WTC11 (cell line): ENCODE measurements around the gene UIMC1.

ENCODE experiments used
- CREB1 ChIP-seq: sonication (generic); formaldehyde crosslinking; IDR thresholded peaks from 2 replicates; pipeline ENCODE4 v1.8.0; 2023; ENCODE audit warnings: mild to moderate bottlenecking, missing genetic modification reagents
- TF ChIP-seq, protein P1 (sequence below): fragments of 200-600 bp; IDR thresholded peaks from 2 replicates; pipeline ENCODE4 v1.8.0; 2022; ENCODE audit warnings: antibody characterized with exemption
- TF ChIP-seq, protein P2 (sequence below): sonication (generic); formaldehyde crosslinking; IDR thresholded peaks from 2 replicates; pipeline ENCODE4 v1.8.1; 2022; ENCODE audit warnings: low read depth, missing genetic modification reagents, borderline replicate concordance

DNA sequence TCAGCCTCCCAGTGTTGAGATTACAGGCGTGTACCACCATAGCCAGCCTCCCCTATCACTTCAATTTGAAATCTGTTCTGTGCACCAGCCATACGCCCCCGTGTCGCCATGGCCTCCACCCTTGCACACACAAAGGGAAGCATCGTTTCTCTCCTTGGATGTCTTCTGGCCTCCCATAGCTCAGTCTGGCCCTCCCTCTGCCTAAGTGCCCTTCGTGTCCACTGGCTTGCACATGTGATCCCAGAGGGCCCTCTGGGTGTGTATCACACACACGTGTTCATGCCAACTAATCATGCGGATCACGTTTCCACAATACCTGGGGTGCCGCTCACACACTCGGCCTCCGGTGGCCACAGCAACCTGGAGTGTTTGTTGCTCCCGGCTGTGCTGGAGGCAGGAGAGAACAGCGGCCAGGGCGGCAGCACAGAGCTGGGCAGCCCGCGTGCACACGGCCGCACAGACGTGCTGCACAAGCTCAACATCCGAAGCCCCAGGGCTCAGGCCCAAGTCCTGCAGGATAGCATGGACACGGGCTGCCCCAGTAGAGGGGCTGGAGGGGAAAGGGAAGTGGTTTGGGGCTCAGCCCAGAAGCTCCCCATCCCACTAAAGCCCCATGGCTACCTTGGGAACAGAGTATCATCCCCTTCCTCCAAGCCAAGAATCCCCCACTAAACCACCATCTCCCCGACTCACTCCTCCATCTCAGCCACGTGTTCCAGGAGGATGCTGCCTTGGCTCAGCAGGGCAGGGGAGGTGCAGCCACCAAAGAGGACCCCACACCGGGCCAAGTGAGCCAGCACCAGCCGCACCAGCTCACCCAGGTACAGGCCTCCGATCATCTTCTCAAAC, 118.3 kb downstream of the UIMC1 start:
- TF ChIP-seq, protein P1, sequence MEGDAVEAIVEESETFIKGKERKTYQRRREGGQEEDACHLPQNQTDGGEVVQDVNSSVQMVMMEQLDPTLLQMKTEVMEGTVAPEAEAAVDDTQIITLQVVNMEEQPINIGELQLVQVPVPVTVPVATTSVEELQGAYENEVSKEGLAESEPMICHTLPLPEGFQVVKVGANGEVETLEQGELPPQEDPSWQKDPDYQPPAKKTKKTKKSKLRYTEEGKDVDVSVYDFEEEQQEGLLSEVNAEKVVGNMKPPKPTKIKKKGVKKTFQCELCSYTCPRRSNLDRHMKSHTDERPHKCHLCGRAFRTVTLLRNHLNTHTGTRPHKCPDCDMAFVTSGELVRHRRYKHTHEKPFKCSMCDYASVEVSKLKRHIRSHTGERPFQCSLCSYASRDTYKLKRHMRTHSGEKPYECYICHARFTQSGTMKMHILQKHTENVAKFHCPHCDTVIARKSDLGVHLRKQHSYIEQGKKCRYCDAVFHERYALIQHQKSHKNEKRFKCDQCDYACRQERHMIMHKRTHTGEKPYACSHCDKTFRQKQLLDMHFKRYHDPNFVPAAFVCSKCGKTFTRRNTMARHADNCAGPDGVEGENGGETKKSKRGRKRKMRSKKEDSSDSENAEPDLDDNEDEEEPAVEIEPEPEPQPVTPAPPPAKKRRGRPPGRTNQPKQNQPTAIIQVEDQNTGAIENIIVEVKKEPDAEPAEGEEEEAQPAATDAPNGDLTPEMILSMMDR, result no peak
- TF ChIP-seq CREB1, result no peak
- TF ChIP-seq, protein P2, sequence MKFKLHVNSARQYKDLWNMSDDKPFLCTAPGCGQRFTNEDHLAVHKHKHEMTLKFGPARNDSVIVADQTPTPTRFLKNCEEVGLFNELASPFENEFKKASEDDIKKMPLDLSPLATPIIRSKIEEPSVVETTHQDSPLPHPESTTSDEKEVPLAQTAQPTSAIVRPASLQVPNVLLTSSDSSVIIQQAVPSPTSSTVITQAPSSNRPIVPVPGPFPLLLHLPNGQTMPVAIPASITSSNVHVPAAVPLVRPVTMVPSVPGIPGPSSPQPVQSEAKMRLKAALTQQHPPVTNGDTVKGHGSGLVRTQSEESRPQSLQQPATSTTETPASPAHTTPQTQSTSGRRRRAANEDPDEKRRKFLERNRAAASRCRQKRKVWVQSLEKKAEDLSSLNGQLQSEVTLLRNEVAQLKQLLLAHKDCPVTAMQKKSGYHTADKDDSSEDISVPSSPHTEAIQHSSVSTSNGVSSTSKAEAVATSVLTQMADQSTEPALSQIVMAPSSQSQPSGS (CRISPR knock-in tag), result no peak
